ENCODE results near the gene EMD.
A peak's percentile ranks its signal among the peaks of the same experiment; 100 is the strongest.

Gene EMD

GRCh38 chrX:154376774-154377173 lies 2.3 kb upstream of the EMD start:
- no peak overlapping the region for H3K27ac ChIP-seq
- no peak for TF ChIP-seq CTCF (conservative IDR thresholded peaks at IDR 0.05)

GRCh38 chrX:154378059-154378798 lies 866 bp upstream of the EMD start:
- no peak for TF ChIP-seq CTCF (conservative IDR thresholded peaks at IDR 0.05)
- peak overlapping the region; percentile 92 for H3K27ac ChIP-seq

GRCh38 chrX:154379569-154379951 lies 465 bp downstream of the EMD start:
- no peak for TF ChIP-seq CTCF (conservative IDR thresholded peaks at IDR 0.05)
- H3K27ac ChIP-seq: peak overlapping the region; percentile 91

- TF ChIP-seq CTCF (conservative IDR thresholded peaks at IDR 0.05): no peak
- peak overlapping the region; percentile 91 for H3K27ac ChIP-seq
Measured at GRCh38 chrX:154380153-154380552, 1.1 kb downstream of the EMD start.

- peak overlapping the region; percentile 91; the same call in 1 of the 2 replicates for H3K27ac ChIP-seq
- TF ChIP-seq CTCF (conservative IDR thresholded peaks at IDR 0.05): no peak
Measured at GRCh38 chrX:154380787-154381186, 1.7 kb downstream of the EMD start.

GRCh38 chrX:154381271-154381670 lies 2.2 kb downstream of the EMD start:
- no peak overlapping the region for H3K27ac ChIP-seq
- TF ChIP-seq CTCF (conservative IDR thresholded peaks at IDR 0.05): no peak

GRCh38 chrX:154382483-154383069 lies 3.5 kb downstream of the EMD start:
- no peak for TF ChIP-seq CTCF (conservative IDR thresholded peaks at IDR 0.05)
- no peak overlapping the region for H3K27ac ChIP-seq

Measured in VCaP (cell line).